Measurements from ENCODE around the gene PTCH1. TPM values are rescaled to one million over a fixed set of nuclear protein-coding genes. Genes with fewer than 3 reads are reported as not detected.

Gene PTCH1
- total RNA-seq, 1 donor = 3.3 TPM

- Histone ChIP-seq H3K4me3 (ENCODE audit: insufficient read depth, low read length) (peak overlapping the region; percentile 95), H4K20me1 (ENCODE audit: insufficient read depth, low read length) (no peaks in the 10 kb centered on the region), H3K27ac (ENCODE audit: low read depth, low read length) (peak overlapping the region; percentile 89), H3K79me2 (ENCODE audit: insufficient read depth, low read length) (no peaks in the 10 kb centered on the region), H2AFZ (ENCODE audit: low read length) (peak overlapping the region; percentile 95), H3K36me3 (ENCODE audit: insufficient read depth, low read length) (no peaks in the 10 kb centered on the region), H3K9me3 (ENCODE audit: low read depth, low read length) (no peaks in the 10 kb centered on the region), H3K4me1 (ENCODE audit: insufficient read depth, low read length) (peaks cover 22% of the 10 kb centered on the region), H3K27me3 (ENCODE audit: insufficient read depth, low read length) (no peaks in the 10 kb centered on the region), H3K4me2 (ENCODE audit: insufficient read depth, low read length) (peak overlapping the region; percentile 98)
- no peak for DNase-seq (ENCODE audit: insufficient read length, low spot score, missing footprints)
- no peak for TF ChIP-seq CTCF (IDR thresholded peaks at IDR 0.05; ENCODE audit: extremely low read depth, low read depth, low read length)
Observed at GRCh38 chr9:95509851-95510708, 6.7 kb downstream of the PTCH1 start.

- H3K4me1 ChIP-seq (ENCODE audit: insufficient read depth, low read length) = peaks cover 25% of the 10 kb centered on the region
- no peaks in the 10 kb centered on the region for H3K36me3 ChIP-seq (ENCODE audit: insufficient read depth, low read length)
- H3K9me3 ChIP-seq (ENCODE audit: low read depth, low read length) = no peaks in the 10 kb centered on the region
- no peaks in the 10 kb centered on the region for H4K20me1 ChIP-seq (ENCODE audit: insufficient read depth, low read length)
- no peaks in the 10 kb centered on the region for H3K27me3 ChIP-seq (ENCODE audit: insufficient read depth, low read length)
- peak overlapping the region; percentile 98 for H3K4me2 ChIP-seq (ENCODE audit: insufficient read depth, low read length)
- H3K4me3 ChIP-seq (ENCODE audit: insufficient read depth, low read length) = peak overlapping the region; percentile 95
- peak overlapping the region; percentile 95 for H2AFZ ChIP-seq (ENCODE audit: low read length)
- peak; percentile 96 for DNase-seq (ENCODE audit: insufficient read length, low spot score, missing footprints)
- H3K27ac ChIP-seq (ENCODE audit: low read depth, low read length) = peak overlapping the region; percentile 89
- no peak for TF ChIP-seq CTCF (IDR thresholded peaks at IDR 0.05; ENCODE audit: extremely low read depth, low read depth, low read length)
- H3K79me2 ChIP-seq (ENCODE audit: insufficient read depth, low read length) = no peaks in the 10 kb centered on the region
Observed at GRCh38 chr9:95508968-95509850, 7.6 kb downstream of the PTCH1 start.

- DNase-seq (ENCODE audit: insufficient read length, low spot score, missing footprints) = no peak
- H4K20me1 ChIP-seq (ENCODE audit: insufficient read depth, low read length) = peaks cover under 1% of the 10 kb centered on the region
- peak overlapping the region; percentile 56 for H3K27ac ChIP-seq (ENCODE audit: low read depth, low read length)
- H3K27me3 ChIP-seq (ENCODE audit: insufficient read depth, low read length) = no peaks in the 10 kb centered on the region
- peak overlapping the region; percentile 95 for H3K4me3 ChIP-seq (ENCODE audit: insufficient read depth, low read length)
- no peaks in the 10 kb centered on the region for H3K79me2 ChIP-seq (ENCODE audit: insufficient read depth, low read length)
- H3K36me3 ChIP-seq (ENCODE audit: insufficient read depth, low read length) = no peaks in the 10 kb centered on the region
- no peaks in the 10 kb centered on the region for H3K9me3 ChIP-seq (ENCODE audit: low read depth, low read length)
- TF ChIP-seq CTCF (IDR thresholded peaks at IDR 0.05; ENCODE audit: extremely low read depth, low read depth, low read length) = no peak
- H3K4me1 ChIP-seq (ENCODE audit: insufficient read depth, low read length) = peaks cover 27% of the 10 kb centered on the region
- H2AFZ ChIP-seq (ENCODE audit: low read length) = peak overlapping the region; percentile 94
- peak overlapping the region; percentile 98 for H3K4me2 ChIP-seq (ENCODE audit: insufficient read depth, low read length)
Observed at GRCh38 chr9:95508242-95508967, 8.4 kb downstream of the PTCH1 start.
